ENCODE data around the gene UBE2V1. TPM values are rescaled to one million over a fixed set of nuclear protein-coding genes. Genes with fewer than 3 reads are reported as not detected.

Gene UBE2V1
- total RNA-seq, 1 donor from 2014 or later, result 223 TPM

GRCh38 chr20:50073500-50073899, 39.5 kb downstream of the UBE2V1 start:
- H3K36me3 Mint-ChIP-seq (ENCODE audit: low read depth, unreplicated experiment), result no peaks in the 10 kb centered on the region

DNA sequence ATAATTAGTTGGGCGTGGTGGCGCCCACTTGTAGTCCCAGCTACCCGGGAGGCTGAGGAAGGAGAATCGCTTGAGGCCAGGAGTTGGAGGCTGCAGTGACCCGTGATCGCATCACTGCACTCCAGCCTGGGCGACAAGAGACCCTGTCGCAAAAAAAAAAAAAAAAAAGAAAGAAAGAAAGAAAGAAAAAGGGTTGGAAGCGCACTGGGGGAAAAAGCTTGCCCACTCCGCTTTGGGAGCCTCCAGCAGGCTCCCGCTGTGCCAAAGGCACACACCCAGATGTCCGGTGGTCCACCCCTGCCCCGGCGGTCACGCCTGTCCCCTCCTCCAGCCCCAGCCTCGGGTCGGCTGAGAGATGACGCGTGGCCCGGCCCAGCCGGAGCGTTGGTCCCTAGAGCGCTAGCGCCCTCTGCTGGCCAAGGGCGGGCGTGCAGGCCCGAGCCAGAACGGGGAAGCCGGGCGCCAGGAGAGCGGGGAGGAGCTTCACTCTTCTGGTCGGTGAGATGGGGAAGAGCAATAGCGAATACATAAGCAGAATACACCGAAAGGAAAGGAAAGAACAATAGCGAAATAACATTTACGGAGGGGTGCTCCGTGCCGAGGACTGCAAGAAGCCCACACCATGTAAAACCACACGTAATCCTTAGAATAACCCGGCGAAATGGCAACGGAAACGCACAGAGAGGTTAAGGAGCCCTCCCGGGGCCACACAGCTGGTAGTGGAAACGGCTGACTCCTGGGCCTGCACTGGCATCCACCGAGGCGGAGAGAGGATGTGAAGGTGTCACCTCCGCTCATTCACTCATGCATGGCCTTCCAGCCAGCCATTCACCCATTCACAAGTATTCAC, 41.7 kb downstream of the UBE2V1 start:
- Mint-ChIP-seq H3K27me3 (ENCODE audit: unreplicated experiment) (peaks cover 6% of the 10 kb centered on the region), H3K27ac (ENCODE audit: unreplicated experiment) (no peak overlapping the region), H3K4me1 (ENCODE audit: unreplicated experiment) (peaks cover 18% of the 10 kb centered on the region), H3K4me3 (ENCODE audit: unreplicated experiment) (no peak overlapping the region), H3K9me3 (ENCODE audit: unreplicated experiment) (no peaks in the 10 kb centered on the region), H3K36me3 (ENCODE audit: low read depth, unreplicated experiment) (no peaks in the 10 kb centered on the region)
- peak; percentile 100 for DNase-seq (ENCODE audit: low spot score)
- peak; percentile 99 for TF ChIP-seq CTCF (IDR thresholded peaks at IDR 0.05; ENCODE audit: unreplicated experiment)

More at GRCh38 chr20:50073500-50073899, 39.5 kb downstream of the UBE2V1 start:
- H3K27me3 Mint-ChIP-seq (ENCODE audit: unreplicated experiment), result peaks cover 4% of the 10 kb centered on the region
- H3K4me3 Mint-ChIP-seq (ENCODE audit: unreplicated experiment), result no peak overlapping the region
- no peaks in the 10 kb centered on the region for H3K9me3 Mint-ChIP-seq (ENCODE audit: unreplicated experiment)
- no peak overlapping the region for H3K27ac Mint-ChIP-seq (ENCODE audit: unreplicated experiment)
- no peak for TF ChIP-seq CTCF (IDR thresholded peaks at IDR 0.05; ENCODE audit: unreplicated experiment)
- peaks cover 12% of the 10 kb centered on the region for H3K4me1 Mint-ChIP-seq (ENCODE audit: unreplicated experiment)
- no peak for DNase-seq (ENCODE audit: low spot score)

DNA sequence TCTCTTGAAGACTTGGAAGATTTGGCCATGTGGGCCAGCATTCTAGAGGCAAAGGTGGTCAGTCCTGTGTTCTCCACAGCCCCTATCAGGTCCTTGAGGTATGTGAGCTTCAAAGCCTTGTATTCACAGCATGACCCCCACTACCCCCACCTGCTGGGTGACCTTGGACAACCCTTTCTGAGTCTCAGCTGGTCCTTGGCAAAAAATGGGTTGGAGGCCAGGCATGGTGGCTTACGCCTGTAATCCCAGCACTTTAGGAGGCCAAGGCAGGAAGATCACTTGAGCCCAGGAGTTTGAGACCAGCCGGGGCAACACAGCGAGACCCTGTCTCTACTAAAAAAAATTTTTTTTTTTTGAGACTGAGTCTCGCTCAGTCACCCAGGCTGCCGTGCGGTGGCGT, 42.6 kb downstream of the UBE2V1 start:
- no peak for DNase-seq (ENCODE audit: low spot score)
- no peaks in the 10 kb centered on the region for H3K36me3 Mint-ChIP-seq (ENCODE audit: low read depth, unreplicated experiment)
- H3K27ac Mint-ChIP-seq (ENCODE audit: unreplicated experiment), result no peak overlapping the region
- no peak overlapping the region for H3K4me3 Mint-ChIP-seq (ENCODE audit: unreplicated experiment)
- no peak for TF ChIP-seq CTCF (IDR thresholded peaks at IDR 0.05; ENCODE audit: unreplicated experiment)
- H3K27me3 Mint-ChIP-seq (ENCODE audit: unreplicated experiment), result peaks cover 6% of the 10 kb centered on the region
- peaks cover 15% of the 10 kb centered on the region for H3K4me1 Mint-ChIP-seq (ENCODE audit: unreplicated experiment)
- no peaks in the 10 kb centered on the region for H3K9me3 Mint-ChIP-seq (ENCODE audit: unreplicated experiment)

- no peaks in the 10 kb centered on the region for H3K9me3 Mint-ChIP-seq (ENCODE audit: unreplicated experiment)
- no peak for DNase-seq (ENCODE audit: low spot score)
- H3K27me3 Mint-ChIP-seq (ENCODE audit: unreplicated experiment), result peaks cover 6% of the 10 kb centered on the region
- H3K36me3 Mint-ChIP-seq (ENCODE audit: low read depth, unreplicated experiment), result no peaks in the 10 kb centered on the region
- H3K4me1 Mint-ChIP-seq (ENCODE audit: unreplicated experiment), result peaks cover 15% of the 10 kb centered on the region
- no peak overlapping the region for H3K27ac Mint-ChIP-seq (ENCODE audit: unreplicated experiment)
- TF ChIP-seq CTCF (IDR thresholded peaks at IDR 0.05; ENCODE audit: unreplicated experiment), result no peak
- no peak overlapping the region for H3K4me3 Mint-ChIP-seq (ENCODE audit: unreplicated experiment)
Measured at GRCh38 chr20:50068041-50068651, 44.8 kb downstream of the UBE2V1 start.

- peaks cover 6% of the 10 kb centered on the region for H3K27me3 Mint-ChIP-seq (ENCODE audit: unreplicated experiment)
- no peaks in the 10 kb centered on the region for H3K36me3 Mint-ChIP-seq (ENCODE audit: low read depth, unreplicated experiment)
- TF ChIP-seq CTCF (IDR thresholded peaks at IDR 0.05; ENCODE audit: unreplicated experiment), result no peak
- H3K9me3 Mint-ChIP-seq (ENCODE audit: unreplicated experiment), result no peaks in the 10 kb centered on the region
- no peak overlapping the region for H3K27ac Mint-ChIP-seq (ENCODE audit: unreplicated experiment)
- no peak for DNase-seq (ENCODE audit: low spot score)
- peaks cover 15% of the 10 kb centered on the region for H3K4me1 Mint-ChIP-seq (ENCODE audit: unreplicated experiment)
- H3K4me3 Mint-ChIP-seq (ENCODE audit: unreplicated experiment), result no peak overlapping the region
Measured at GRCh38 chr20:50067461-50067860, 45.5 kb downstream of the UBE2V1 start.

Data from endothelial cell (in vitro differentiated cells).